ENCODE data around the gene HERPUD1. TPM values are rescaled to one million over a fixed set of nuclear protein-coding genes. Genes with fewer than 3 reads are reported as not detected.

The HERPUD1 gene
- total RNA-seq, 1 donor from 2014 or later: 148 TPM

GRCh38 chr16:56933828-56934598 lies 2.1 kb downstream of the HERPUD1 start:
- intact Hi-C loops (cut with micrococcal nuclease): loop anchor here (1.0 to 10.0 kb wide), 4 partner anchors 74 to 482 kb away; partner anchors contain the start of genes NUDT21, NUP93, OGFOD1 and PSME3IP1

GRCh38 chr16:56934599-56935145 lies 2.7 kb downstream of the HERPUD1 start:
- intact Hi-C loops (cut with micrococcal nuclease): loop anchor here (1.0 to 10.0 kb wide), 3 partner anchors 74 to 482 kb away; partner anchors contain the start of genes NUDT21, NUP93 and OGFOD1

- intact Hi-C loops (cut with micrococcal nuclease): loop anchor here (10.0 kb wide), 1 partner anchor 200 kb away; the partner anchor contains the start of gene NUP93
Measured at GRCh38 chr16:56935201-56935600, 3.3 kb downstream of the HERPUD1 start.

GRCh38 chr16:56936491-56936890 lies 4.5 kb downstream of the HERPUD1 start:
- intact Hi-C loops (cut with micrococcal nuclease): loop anchor here (10.0 kb wide), 1 partner anchor 202 kb away; the partner anchor contains the start of gene NUP93

- intact Hi-C loops (cut with micrococcal nuclease): loop anchor here (10.0 kb wide), 1 partner anchor 202 kb away; the partner anchor contains the start of gene NUP93
Measured at GRCh38 chr16:56936950-56937349, 5.0 kb downstream of the HERPUD1 start.

- intact Hi-C loops (cut with micrococcal nuclease): loop anchor here (10.0 kb wide), 1 partner anchor 204 kb away; the partner anchor contains the start of gene NUP93
Measured at GRCh38 chr16:56938664-56939513, 6.9 kb downstream of the HERPUD1 start.

- intact Hi-C loops (cut with micrococcal nuclease): loop anchor here (10.0 kb wide), 1 partner anchor 205 kb away; the partner anchor contains the start of gene NUP93
Measured at GRCh38 chr16:56939801-56940200, 7.9 kb downstream of the HERPUD1 start.

- intact Hi-C loops (cut with micrococcal nuclease): no loop called here
Measured at GRCh38 chr16:56941092-56941491, 9.2 kb downstream of the HERPUD1 start.

- intact Hi-C loops (cut with micrococcal nuclease): no loop called here
Measured at GRCh38 chr16:56941856-56942331, 10.0 kb downstream of the HERPUD1 start.

GRCh38 chr16:56943761-56944375 lies 11.9 kb downstream of the HERPUD1 start:
- intact Hi-C loops (cut with micrococcal nuclease): no loop called here

- intact Hi-C loops (cut with micrococcal nuclease): no loop called here
Measured at GRCh38 chr16:56944954-56945839, 13.3 kb downstream of the HERPUD1 start.

- intact Hi-C loops (cut with micrococcal nuclease): no loop called here
Measured at GRCh38 chr16:56945847-56946527, 14.0 kb downstream of the HERPUD1 start.

GRCh38 chr16:56946767-56947603 lies 15.0 kb downstream of the HERPUD1 start:
- intact Hi-C loops (cut with micrococcal nuclease): no loop called here

- intact Hi-C loops (cut with micrococcal nuclease): no loop called here
Measured at GRCh38 chr16:56947604-56947995, 15.7 kb downstream of the HERPUD1 start.

GRCh38 chr16:56948234-56948633 lies 16.3 kb downstream of the HERPUD1 start:
- intact Hi-C loops (cut with micrococcal nuclease): no loop called here

- intact Hi-C loops (cut with micrococcal nuclease): no loop called here
Measured at GRCh38 chr16:56950051-56950450, 18.1 kb downstream of the HERPUD1 start.

- intact Hi-C loops (cut with micrococcal nuclease): no loop called here
Measured at GRCh38 chr16:56950455-56950854, 18.5 kb downstream of the HERPUD1 start.
